GM10248 (cell line): ENCODE measurements around the gene AK2.
A peak's percentile ranks its signal among the peaks of the same experiment; 100 is the strongest.
"Not testable (repeated sequence)": the region's sequence is repeated elsewhere in the genome, so short reads cannot be mapped to it uniquely, and the experiment has no call there.

Experiments
- CTCF ChIA-PET: fragments of 300-600 bp; sonication (Branson Sonifier 250); formaldehyde crosslinking; extraction: SDS; loops from one replicate; lab custom pipeline; 2021; ENCODE audit warnings: antibody characterized with exemption; lab: Yijun Ruan, JAX
- POLR2A ChIA-PET: fragments of 350-650 bp; sonication (Branson Sonifier 250); formaldehyde crosslinking; extraction: SDS; loops from one replicate; lab custom pipeline; 2020; ENCODE audit warnings: antibody characterized with exemption; lab: Yijun Ruan, JAX
- DNase-seq: peaks from one replicate; pipeline ENCODE4 v3.0.0; 2012; ENCODE audit errors: extremely low spot score
- TF ChIP-seq, protein P1 (sequence below): IDR thresholded peaks from 2 replicates; pipeline ENCODE4 v1.5.1; 2012; ENCODE audit warnings: mild to moderate bottlenecking, low read depth; ENCODE audit errors: extremely low read depth, missing control alignments, control extremely low read depth

AK2 gene

DNA sequence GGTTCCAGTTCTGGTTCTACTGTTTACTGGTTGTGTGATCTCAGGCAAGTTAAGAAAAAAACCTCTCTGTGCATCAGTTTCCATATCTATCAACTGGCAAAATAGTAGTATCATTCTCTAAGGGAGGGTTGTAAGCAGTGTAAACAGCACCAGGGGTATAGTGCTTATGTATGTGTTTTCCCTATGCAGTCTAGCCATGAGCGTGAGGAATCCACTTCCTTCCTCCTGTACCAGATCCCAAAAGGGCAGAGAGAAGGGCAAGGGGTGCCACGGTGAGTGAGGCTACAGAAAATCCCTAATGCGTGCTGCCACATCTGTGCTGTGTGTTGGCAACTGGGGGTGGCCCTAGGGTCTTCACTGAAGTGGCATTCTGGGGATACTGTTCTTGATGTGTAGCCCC lies 53.7 kb downstream of the AK2 start:
- DNase-seq: no peak
- ChIA-PET POLR2A (no interaction called here), CTCF (interaction anchor here (1.5 kb wide), 1 partner anchor 22 kb away, joined by 3 read pairs; no protein-coding TSS in a partner anchor)
- TF ChIP-seq, protein P1, sequence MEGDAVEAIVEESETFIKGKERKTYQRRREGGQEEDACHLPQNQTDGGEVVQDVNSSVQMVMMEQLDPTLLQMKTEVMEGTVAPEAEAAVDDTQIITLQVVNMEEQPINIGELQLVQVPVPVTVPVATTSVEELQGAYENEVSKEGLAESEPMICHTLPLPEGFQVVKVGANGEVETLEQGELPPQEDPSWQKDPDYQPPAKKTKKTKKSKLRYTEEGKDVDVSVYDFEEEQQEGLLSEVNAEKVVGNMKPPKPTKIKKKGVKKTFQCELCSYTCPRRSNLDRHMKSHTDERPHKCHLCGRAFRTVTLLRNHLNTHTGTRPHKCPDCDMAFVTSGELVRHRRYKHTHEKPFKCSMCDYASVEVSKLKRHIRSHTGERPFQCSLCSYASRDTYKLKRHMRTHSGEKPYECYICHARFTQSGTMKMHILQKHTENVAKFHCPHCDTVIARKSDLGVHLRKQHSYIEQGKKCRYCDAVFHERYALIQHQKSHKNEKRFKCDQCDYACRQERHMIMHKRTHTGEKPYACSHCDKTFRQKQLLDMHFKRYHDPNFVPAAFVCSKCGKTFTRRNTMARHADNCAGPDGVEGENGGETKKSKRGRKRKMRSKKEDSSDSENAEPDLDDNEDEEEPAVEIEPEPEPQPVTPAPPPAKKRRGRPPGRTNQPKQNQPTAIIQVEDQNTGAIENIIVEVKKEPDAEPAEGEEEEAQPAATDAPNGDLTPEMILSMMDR: no peak

DNA sequence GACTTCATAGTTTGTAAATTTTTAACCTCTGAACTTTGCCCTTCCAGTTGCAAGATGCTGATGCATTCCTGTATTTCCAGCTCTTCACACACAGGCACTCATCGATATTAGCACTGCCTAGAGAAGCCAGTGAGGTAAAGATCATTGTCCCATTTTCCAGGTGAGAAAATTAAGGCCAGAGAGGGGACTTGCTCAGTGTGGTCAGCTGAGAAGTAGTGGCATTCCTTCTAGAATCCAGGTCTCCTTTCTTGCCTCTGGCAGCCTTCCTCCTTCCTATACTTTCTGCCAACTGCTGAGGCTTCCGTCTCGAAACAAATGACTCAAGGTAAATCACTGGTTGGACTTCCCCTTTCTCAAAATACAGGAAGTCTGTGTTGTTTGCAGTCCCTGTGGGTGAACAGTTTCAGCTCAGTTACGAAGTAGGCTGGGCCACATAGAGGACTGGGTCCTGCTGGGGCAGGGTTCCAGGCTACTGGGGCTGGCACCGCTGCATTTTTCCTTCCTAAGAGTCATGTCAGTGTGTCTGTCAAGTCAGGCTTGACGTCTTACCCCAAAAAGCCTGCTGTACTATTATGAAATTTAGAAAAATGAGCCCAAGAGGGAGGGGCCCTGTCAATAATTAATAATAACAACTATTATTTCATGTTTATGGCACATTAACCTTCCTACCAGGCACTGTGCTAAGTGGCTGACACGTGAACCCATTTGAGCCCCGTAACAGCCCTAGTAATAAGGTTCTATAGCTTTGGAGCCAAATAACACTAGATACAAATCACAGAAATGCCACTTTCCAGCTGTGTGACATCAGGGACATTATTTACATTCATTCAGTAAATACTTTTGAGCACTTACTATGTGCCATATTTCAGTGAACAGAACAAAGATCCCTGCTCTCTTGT lies 55.4 kb downstream of the AK2 start:
- CTCF ChIA-PET: interaction anchor here (0.7 to 2.0 kb wide), 6 partner anchors 9 to 48 kb away, joined by 3 to 8 read pairs (median 3); no protein-coding TSS in a partner anchor
- peak; percentile 85 for DNase-seq
- TF ChIP-seq, protein P1: no peak

DNA sequence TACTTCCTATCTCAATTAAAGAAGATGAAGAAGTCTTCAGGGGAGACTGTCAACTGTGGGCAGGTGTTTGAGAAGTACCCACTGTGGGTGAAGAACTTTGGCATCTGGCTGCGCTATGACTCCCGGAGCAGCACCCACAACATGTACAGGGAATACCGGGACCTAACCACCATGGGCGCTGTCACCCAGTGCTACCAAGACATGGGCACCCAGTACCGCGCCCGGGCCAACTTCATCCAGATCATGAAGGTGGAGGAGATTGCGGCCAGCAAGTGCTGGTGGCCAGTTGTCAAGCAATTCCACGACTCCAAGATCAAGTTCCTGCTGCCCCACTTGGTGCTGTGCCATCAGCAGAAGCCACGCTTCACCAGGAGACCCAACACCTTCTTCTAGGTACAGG lies 56.6 kb downstream of the AK2 start:
- TF ChIP-seq, protein P1: no peak
- ChIA-PET POLR2A (interaction anchor here (1.6 kb wide), 2 partner anchors 13 to 15 kb away, joined by 11 to 14 read pairs; partner anchors contain the start of gene RNF19B), CTCF (interaction anchor here (1.3 to 2.0 kb wide), 3 partner anchors 8 to 13 kb away, joined by 3 to 8 read pairs (median 7); no protein-coding TSS in a partner anchor)
- DNase-seq: no peak

More for the DNA sequence above, 55.4 kb downstream of the AK2 start:
- POLR2A ChIA-PET: interaction anchor here (0.5 to 1.6 kb wide), 3 partner anchors 12 to 17 kb away, joined by 4 to 14 read pairs (median 11); partner anchors contain the start of gene RNF19B

DNA sequence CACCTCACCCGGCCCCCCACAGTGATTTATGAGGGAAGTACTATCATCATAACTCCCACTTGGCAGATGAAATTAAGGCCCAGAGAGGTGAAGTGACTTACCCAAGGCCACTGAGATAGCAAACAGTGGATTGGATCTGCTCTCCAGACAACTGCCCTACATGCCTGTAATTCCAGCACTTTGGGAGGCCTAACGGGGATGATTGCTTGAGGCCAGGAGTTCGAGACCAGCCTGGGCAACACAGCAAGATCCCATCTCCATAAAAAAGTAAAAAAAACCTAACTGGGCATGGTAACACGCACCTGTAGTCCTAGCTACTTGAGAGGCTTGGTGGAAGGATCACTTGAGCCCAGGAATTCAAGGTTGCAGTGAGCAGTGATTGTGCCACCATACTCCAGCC lies 57.8 kb downstream of the AK2 start:
- ChIA-PET CTCF (no interaction called here), POLR2A (no interaction called here)

DNA sequence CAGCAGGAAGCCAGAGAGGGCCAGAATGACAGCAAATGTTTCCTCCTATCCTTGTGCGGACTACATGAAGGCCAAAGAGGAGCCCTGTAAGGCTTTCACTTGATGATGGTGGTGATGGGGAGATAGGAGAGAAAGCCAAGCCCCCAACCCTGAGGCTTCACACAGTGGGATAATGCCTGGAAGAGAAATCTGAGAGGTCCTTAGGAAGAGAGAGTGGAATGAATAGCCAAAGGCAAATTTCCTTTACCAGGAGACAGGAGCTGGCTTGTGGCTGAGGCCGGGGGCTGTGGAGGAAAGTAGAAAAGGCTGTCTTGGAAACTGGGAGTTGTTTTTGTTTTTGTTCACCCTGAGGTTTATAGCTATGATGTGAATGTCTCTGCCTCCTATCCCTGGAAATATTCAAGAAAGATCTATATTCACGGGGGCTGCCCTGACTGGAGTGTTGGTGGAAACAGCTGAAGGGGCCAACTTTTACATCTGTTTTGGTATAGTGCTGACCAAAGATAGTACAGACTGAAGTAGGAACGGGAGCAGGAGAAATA lies 59.1 kb downstream of the AK2 start:
- ChIA-PET POLR2A (no interaction called here), CTCF (interaction anchor here (1.1 to 1.6 kb wide), 4 partner anchors 8 to 23 kb away, joined by 4 to 6 read pairs (median 4); partner anchors contain the start of gene RNF19B)
- DNase-seq: no peak
- TF ChIP-seq, protein P1: no peak

More for the DNA sequence above, 57.8 kb downstream of the AK2 start:
- DNase-seq: no peak
- TF ChIP-seq, protein P1: no peak

DNA sequence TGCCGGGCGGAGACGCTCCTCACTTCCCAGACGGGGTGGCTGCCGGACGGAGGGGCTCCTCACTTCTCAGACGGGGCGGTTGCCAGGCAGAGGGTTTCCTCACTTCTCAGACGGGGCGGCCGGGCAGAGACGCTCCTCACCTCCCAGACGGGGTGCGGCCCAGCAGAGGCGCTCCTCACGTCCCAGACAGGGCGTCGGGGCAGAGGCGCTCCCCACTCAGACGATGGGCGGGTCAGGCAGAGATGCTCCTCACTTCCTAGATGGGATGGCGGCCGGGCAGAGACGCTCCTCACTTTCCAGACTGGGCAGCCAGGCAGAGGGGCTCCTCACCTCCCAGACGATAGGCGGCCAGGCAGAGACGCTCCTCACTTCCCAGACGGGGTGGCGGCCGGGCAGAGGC lies 61.6 kb downstream of the AK2 start:
- CTCF ChIA-PET, DNase-seq: not testable (repeated sequence)
- POLR2A ChIA-PET: interaction anchor here (0.6 kb wide), 1 partner anchor 60 kb away, joined by 5 read pairs; no protein-coding TSS in a partner anchor

DNA sequence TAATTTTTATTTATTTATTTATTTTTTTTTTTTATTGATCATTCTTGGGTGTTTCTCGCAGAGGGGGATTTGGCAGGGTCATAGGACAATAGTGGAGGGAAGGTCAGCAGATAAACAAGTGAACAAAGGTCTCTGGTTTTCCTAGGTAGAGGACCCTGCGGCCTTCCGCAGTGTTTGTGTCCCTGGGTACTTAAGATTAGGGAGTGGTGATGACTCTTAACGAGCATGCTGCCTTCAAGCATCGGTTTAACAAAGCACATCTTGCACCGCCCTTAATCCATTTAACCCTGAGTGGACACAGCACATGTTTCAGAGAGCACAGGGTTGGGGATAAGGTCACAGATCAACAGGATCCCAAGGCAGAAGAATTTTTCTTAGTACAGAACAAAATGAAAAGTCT lies 63.2 kb downstream of the AK2 start:
- POLR2A ChIA-PET, DNase-seq, CTCF ChIA-PET: not testable (repeated sequence)
